OCI-LY7 (cell line): Measurements from ENCODE around the gene AHR. TPM values are rescaled to one million over a fixed set of nuclear protein-coding genes. Genes with fewer than 3 reads are reported as not detected.
"Not testable (repeated sequence)": the region's sequence is repeated elsewhere in the genome, so short reads cannot be mapped to it uniquely, and the experiment has no call there.

Experiments
- BruUV-seq: library from RNA; stranded (reverse); fragments of 400-500 nt; replicated peaks from 2 replicates; lab custom pipeline; 2021; lab: Mats Ljungman, UMichigan
- CTCF ChIA-PET: fragments of 300-600 bp; sonication (Branson Sonifier 250); formaldehyde crosslinking; loops from one replicate; lab custom pipeline; 2022; ENCODE audit warnings: antibody characterized with exemption; ENCODE audit not compliant: unreplicated experiment; lab: Charles Lee
- POLR2A ChIA-PET: fragments of 300-600 bp; sonication (Branson Sonifier 250); formaldehyde crosslinking; loops from one replicate; lab custom pipeline; 2022; ENCODE audit warnings: antibody characterized with exemption; lab: Charles Lee
- DNase-seq: peaks from one replicate; pipeline ENCODE4 v3.0.0-alpha.2; 2015; ENCODE audit warnings: low spot score
- H2AFZ ChIP-seq: fragments of 200-600 bp; sonication (generic), shearing (Covaris generic); 2 replicates; pipeline ENCODE4 v1.6.1; 2014; ENCODE audit warnings: mild to moderate bottlenecking, antibody characterized with exemption, low read length, moderate library complexity
- H3K27ac ChIP-seq: fragments of 200-600 bp; sonication (generic); 2 replicates; pipeline ENCODE4 v1.5.1; 2014; ENCODE audit warnings: mixed run types, low read depth, mild to moderate bottlenecking, moderate library complexity, low read length, inconsistent platforms; ENCODE audit not compliant: poor library complexity, severe bottlenecking
- H3K36me3 ChIP-seq: fragments of 200-600 bp; sonication (generic); 2 replicates; pipeline ENCODE4 v1.6.1; 2014; ENCODE audit warnings: mild to moderate bottlenecking, antibody characterized with exemption, low read length, moderate library complexity, mixed read lengths; ENCODE audit not compliant: insufficient read depth
- H3K4me1 ChIP-seq: fragments of 200-600 bp; sonication (generic); 2 replicates; pipeline ENCODE4 v1.5.1; 2014; ENCODE audit warnings: mild to moderate bottlenecking, low read length; ENCODE audit not compliant: insufficient read depth, poor library complexity, severe bottlenecking
- H3K4me2 ChIP-seq: fragments of 200-600 bp; sonication (generic); 2 replicates; pipeline ENCODE4 v1.6.1; 2014; ENCODE audit warnings: mild to moderate bottlenecking, low read length
- H3K4me3 ChIP-seq: fragments of 200-600 bp; sonication (generic); 2 replicates; pipeline ENCODE4 v1.5.1; 2014; ENCODE audit warnings: mild to moderate bottlenecking, low read depth, low read length; ENCODE audit not compliant: poor library complexity, severe bottlenecking
- H3K79me2 ChIP-seq: fragments of 200-600 bp; sonication (generic); 2 replicates; pipeline ENCODE4 v1.6.1; 2016; ENCODE audit warnings: low read depth, mild to moderate bottlenecking, low read length, moderate library complexity, mixed read lengths; ENCODE audit not compliant: insufficient read depth
- H3K9me2 ChIP-seq: fragments of 200-600 bp; sonication (generic); 2 replicates; pipeline ENCODE4 v1.6.1; 2016; ENCODE audit warnings: mild to moderate bottlenecking, low read length, mixed read lengths; ENCODE audit not compliant: insufficient read depth
- H3K9me3 ChIP-seq: fragments of 200-600 bp; sonication (generic); 2 replicates; pipeline ENCODE4 v1.6.1; 2014; ENCODE audit warnings: mild to moderate bottlenecking, mixed run types, low read length, mixed read lengths
- H4K20me1 ChIP-seq: fragments of 200-600 bp; sonication (generic); 2 replicates; pipeline ENCODE4 v1.6.1; 2014; ENCODE audit warnings: mild to moderate bottlenecking, antibody characterized with exemption, low read length, moderate library complexity, mixed read lengths; ENCODE audit not compliant: insufficient read depth
- EZH2phosphoT487 ChIP-seq: fragments of 200-600 bp; sonication (generic); IDR thresholded peaks from 2 replicates; pipeline ENCODE4 v1.6.1; 2018; ENCODE audit warnings: low read depth, borderline replicate concordance, mild to moderate bottlenecking, mixed run types, antibody characterized with exemption, low read length, moderate library complexity, mixed read lengths
- intact Hi-C: fragments of 100-400 bp; cut with micrococcal nuclease; formaldehyde crosslinking; loops from one replicate; pipeline ENCODE4 v1.10.0; 2022; ENCODE audit not compliant: unreplicated experiment
- total RNA-seq, 2 experiments: library from RNA; depleted of rRNA in 1 of 2; stranded (reverse); fragments of >200 nt in 1 of 2; shearing (Covaris generic) in 1 of 2; gene quantifications; 2 replicates each; pipeline ENCODE4 v1.2.3, GENCODE V29; 2014 to 2022
- TF ChIP-seq, protein P1 (sequence below): fragments of 200-600 bp; sonication (generic); conservative IDR thresholded peaks from 2 replicates; pipeline ENCODE4 v1.5.1; 2014; ENCODE audit warnings: mild to moderate bottlenecking, antibody characterized with exemption, low read length, moderate library complexity, mixed read lengths

AHR gene
- total RNA-seq, 2 experiments from 2014 or later: not detected

DNA sequence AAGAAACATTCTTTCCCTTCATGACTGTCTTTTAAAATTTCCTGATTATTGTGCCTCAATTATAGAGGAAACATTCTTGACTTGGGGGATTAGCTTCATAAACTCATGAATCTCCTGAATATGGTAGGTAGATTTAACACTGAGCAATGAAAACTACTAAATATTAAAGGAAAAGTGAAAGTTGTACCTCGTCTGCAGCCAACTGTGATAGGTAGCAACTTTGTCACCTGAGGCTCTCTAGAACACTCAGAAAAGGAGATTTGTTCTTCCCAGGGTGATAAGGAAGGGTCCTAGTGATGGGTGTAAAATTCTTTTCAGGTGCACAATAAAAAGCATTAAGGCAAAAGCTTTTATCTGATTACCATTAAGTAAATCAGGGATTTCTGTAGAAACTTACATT, 78.1 kb downstream of the AHR start:
- Histone ChIP-seq H3K9me3 (no peaks in the 10 kb centered on the region), H2AFZ (no peak overlapping the region), H3K4me3 (no peak overlapping the region), H3K36me3 (no peaks in the 10 kb centered on the region), H3K4me1 (no peaks in the 10 kb centered on the region), H3K4me2 (no peak overlapping the region), H4K20me1 (no peaks in the 10 kb centered on the region), H3K9me2 (no peaks in the 10 kb centered on the region), H3K79me2 (no peaks in the 10 kb centered on the region), H3K27ac (no peak overlapping the region)
- no TSS peak for BruUV-seq
- ChIA-PET POLR2A (interaction anchor here (0.6 to 0.8 kb wide), 2 partner anchors 9 to 11 kb away, joined by 3 to 4 read pairs; no protein-coding TSS in a partner anchor), CTCF (no interaction called here)
- intact Hi-C loops: no loop called here
- no peak for DNase-seq
- TF ChIP-seq, protein P1, sequence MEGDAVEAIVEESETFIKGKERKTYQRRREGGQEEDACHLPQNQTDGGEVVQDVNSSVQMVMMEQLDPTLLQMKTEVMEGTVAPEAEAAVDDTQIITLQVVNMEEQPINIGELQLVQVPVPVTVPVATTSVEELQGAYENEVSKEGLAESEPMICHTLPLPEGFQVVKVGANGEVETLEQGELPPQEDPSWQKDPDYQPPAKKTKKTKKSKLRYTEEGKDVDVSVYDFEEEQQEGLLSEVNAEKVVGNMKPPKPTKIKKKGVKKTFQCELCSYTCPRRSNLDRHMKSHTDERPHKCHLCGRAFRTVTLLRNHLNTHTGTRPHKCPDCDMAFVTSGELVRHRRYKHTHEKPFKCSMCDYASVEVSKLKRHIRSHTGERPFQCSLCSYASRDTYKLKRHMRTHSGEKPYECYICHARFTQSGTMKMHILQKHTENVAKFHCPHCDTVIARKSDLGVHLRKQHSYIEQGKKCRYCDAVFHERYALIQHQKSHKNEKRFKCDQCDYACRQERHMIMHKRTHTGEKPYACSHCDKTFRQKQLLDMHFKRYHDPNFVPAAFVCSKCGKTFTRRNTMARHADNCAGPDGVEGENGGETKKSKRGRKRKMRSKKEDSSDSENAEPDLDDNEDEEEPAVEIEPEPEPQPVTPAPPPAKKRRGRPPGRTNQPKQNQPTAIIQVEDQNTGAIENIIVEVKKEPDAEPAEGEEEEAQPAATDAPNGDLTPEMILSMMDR: no peak
- TF ChIP-seq EZH2phosphoT487: no peak

DNA sequence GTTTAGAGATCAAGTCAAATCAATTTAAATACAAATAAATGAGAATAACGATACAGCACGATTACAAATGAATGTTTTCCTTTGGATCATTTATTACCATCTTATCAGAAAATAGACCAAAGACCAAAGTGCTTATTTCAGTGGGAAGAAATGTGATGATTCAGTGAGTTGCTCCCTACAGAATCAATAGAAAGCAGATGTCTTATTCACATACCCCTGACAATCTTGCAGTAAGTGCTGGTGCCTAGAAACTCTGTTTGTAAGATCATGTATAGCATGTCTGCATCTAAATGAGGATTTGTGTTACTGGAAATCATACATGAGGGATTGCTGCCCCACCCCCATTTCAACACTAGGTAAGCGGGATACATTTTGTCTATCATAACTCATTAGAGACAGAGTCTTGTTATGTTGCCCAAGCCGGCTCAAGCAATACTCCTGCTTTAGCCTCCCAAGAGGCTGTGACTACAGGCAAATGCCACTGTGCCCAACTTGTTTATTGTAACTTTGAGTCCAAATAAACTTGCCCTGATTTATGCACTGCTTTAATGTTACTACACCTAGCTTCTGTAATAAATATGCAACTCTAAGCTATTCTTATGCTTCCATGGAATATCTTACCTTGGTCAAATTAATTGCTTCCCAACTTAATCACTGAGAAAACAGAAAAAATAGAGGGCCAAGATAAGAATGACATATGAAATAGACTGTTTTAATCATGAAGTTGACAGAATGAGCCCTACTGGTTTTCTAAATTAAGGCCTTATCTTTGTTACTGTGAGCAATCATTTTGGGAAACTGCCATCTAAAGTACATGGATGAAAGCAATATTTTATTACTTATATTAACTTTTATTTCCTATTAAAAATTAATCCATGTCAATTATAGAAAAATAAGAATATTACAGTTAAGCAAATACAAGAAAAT, 82.5 kb downstream of the AHR start:
- H2AFZ ChIP-seq: no peak overlapping the region
- no peaks in the 10 kb centered on the region for H3K4me1 ChIP-seq
- H3K36me3 ChIP-seq: no peaks in the 10 kb centered on the region
- no peaks in the 10 kb centered on the region for H3K79me2 ChIP-seq
- no peaks in the 10 kb centered on the region for H3K9me3 ChIP-seq
- no peak for DNase-seq
- no peak overlapping the region for H3K4me2 ChIP-seq
- intact Hi-C loops: no loop called here
- no peaks in the 10 kb centered on the region for H4K20me1 ChIP-seq
- CTCF ChIA-PET: no interaction called here
- no peak overlapping the region for H3K4me3 ChIP-seq
- TF ChIP-seq, protein P1: no peak
- TF ChIP-seq EZH2phosphoT487: no peak
- POLR2A ChIA-PET: interaction anchor here (0.7 kb wide), 1 partner anchor 138 kb away, joined by 3 read pairs; no protein-coding TSS in a partner anchor
- no peak overlapping the region for H3K27ac ChIP-seq
- H3K9me2 ChIP-seq: no peaks in the 10 kb centered on the region
- no TSS peak for BruUV-seq

DNA sequence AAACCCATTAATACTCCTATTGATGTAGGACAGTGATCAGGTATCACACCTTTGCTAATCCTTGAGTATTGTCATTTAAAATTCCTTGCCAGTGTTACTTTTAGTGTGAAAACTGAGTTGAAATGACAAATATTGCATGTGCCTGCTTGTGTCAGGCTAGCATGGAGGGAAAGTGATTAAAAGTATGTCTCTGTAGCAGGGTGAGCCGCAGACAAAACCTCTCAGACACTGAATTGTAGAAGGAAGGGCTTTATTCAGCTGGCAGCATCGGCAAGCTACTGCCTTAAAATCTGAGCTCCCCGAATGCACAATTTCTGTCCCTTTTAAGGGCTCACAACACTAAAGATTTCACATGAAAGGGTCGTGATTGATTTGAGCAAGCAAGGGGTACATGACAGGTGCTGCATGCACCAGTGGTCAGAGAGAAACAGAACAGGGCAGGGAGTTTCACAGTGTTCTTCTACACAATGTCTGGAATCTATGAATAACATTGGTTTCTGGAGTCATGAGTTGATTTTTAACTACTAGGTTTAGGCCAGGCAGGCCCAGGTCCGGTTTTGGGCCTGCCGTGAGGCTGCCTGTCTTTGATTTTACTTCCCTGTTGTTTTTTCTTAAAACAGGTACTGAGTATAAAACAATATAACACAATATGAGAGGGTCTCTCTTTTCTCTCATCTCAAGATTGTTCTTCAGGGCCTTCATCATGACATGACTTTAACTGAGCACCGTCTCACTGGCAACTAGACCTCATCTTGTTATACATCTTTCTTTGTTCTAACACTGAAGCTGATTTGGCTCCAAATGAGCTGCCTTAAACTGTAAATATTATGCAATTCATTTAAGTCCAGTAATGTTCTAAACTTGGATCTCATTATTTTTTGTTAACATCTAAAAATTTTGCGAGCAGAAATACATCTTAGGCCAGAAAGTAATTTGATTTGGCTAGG, 84.2 kb downstream of the AHR start:
- H2AFZ ChIP-seq, H3K9me3 ChIP-seq, H4K20me1 ChIP-seq, H3K4me2 ChIP-seq, H3K36me3 ChIP-seq, H3K27ac ChIP-seq, H3K79me2 ChIP-seq, DNase-seq, H3K4me1 ChIP-seq, BruUV-seq, CTCF ChIA-PET, intact Hi-C loops, H3K9me2 ChIP-seq, H3K4me3 ChIP-seq: not testable (repeated sequence)
- POLR2A ChIA-PET: interaction anchor here (0.6 to 0.8 kb wide), 2 partner anchors 9 to 305 kb away, joined by 3 to 4 read pairs; no protein-coding TSS in a partner anchor
